ENCODE results near the gene ALDH7A1.

Gene ALDH7A1

DNA sequence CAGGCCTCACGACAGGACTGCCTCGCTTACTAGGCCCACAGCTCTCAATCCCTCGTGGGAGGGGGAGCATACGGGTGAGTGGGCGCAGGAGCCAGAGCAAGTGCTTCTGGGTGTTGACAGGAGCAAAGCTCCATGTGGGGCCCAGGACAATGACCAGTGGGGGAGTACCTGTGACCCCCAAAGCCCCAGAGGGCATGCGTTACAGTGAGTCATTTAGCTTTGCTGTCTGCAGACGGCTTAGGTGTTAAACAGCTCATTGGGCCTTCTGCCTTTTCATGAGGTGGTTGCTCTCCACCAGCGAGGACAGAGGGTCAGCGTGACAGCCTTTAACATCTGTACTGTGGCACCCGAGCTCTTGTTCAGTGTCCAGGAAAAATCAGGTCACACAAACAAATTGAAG, 93.6 kb downstream of the ALDH7A1 start:
- no peak for DNase-seq

DNA sequence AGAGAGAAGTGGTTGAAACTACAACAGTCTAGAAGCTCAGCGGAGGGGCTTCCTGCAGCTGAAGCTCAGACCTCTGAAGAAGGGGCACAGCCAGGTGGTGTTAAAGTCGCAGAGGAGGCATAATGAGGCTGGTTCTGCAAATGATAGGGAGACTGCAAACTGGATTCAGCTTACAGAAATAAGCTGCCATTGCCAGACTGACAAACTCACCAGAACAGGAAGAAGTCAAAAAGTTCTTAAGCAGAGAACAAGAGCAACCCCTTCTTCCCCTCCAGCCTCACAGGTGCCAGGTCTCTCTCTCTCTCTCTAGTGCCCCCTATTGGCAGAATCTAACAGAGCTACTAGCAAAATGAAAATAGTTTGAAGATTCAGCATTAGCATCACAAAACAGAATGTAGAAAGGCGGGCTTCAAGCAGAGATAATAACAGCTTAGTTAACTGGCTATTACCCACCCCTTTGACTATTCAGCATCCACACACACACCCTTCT, 95.1 kb downstream of the ALDH7A1 start:
- no peak for DNase-seq

DNA sequence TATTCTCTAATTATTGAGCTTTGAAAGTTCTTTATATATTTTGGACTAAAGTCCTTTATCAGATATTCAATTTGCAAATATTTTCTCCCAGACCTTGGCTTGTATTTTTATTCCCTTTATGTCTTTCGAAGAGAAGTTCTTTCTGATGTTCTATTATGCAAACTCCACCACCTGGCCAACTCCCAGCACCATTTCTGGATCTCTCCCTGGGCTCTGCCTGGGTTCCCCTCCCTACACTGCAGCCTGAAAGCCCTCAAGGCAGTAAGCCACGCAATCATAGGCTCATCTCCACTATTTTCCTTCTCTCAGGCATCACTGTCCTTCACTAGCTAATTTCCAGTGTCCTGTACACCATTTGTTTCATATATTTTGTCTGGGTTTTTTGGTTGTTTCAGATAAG, 95.7 kb downstream of the ALDH7A1 start:
- no peak for DNase-seq

DNA sequence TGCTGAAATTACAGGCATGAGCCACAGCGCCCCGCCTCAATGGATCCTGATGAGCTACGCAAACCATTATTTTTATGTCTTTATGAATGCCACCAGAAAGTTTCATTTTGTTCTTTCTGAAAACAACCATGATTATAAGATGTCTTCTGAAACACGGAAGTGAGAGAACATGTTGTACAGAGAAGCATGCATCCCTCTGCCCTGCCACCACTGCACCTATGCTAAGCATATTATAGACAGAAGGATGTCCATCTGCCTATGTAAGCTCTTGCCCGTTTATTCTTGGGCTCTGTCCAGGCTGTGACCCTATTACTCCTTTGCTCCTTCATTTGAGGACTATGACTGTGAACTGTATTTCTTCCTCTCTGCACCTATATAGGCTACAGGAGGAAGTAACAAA, 97.5 kb downstream of the ALDH7A1 start:
- DNase-seq, result no peak

DNA sequence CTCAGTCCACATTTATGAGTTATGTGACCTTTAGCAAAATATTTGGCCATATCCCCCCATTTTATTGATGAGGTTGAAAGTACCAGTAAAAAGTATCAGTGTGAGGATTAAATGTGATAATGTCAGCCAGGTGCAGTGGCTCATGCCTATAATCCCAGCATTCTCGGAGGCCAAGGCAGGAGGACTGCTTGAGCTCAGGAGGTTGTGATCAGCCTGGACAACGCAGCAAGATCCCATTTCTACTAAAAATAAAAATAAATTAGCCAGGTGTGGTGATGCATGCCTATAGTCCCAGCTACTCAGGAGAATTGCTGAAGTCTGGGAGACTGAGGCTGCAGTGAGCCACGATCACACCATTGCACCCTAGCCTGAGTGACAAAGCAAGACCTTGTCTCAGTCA, 100.6 kb downstream of the ALDH7A1 start:
- no peak for DNase-seq

DNA sequence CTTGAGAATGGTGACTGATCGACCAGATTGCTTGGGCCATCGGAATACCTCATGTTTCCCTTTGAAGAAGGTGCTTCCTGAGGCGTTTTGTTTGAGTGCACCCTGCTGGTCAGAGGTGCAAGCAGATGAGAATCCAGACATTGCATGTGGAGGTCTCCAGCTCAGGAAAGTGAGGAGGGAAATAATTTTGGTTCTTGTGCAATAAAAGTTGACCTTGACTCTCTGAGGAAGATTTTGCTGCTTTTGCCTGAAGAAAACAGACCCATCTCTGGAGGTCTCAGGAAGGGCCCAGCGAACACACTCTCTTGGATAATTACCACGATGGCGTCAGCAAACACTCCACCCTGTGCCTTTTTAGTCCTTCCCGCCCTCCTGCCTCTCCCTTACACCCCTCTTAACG, 102.1 kb downstream of the ALDH7A1 start:
- DNase-seq, result no peak

DNA sequence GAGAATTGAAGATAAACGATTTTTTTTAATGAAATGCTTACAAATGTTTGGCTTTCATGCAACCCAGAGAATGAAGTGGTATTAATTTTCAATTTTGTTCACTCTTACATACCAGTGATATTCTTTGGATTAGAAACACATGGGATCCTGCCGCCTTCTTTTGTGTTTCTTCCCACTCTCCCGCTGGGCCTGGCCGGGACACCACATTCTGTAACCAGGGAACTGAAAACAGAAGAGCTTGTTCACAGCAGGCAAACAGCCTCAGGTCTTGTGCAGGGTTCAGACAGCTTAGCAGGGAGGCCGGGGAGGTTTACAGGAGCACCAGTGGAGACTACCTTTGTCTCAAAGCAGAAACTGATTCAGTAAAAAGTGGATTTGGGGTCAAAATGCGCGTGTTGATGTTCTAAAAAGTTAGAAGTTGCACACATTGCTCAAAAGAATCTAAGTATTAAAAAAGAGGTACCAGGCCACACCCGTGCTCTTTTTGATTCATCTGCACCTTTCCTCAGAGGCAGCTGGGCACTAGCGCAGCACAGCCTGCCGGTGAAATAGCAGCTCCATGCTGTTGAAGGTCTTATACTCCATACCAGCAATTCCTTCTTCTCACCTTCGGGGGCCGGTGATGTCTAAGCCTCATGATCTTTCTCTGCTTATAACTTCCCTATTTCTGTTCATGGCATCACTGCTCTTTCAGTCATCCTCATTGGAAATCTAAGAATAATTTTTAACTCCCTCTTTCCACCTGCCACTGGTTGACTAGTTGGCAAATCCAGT, 104.7 kb downstream of the ALDH7A1 start:
- peak; percentile 60 for DNase-seq

DNA sequence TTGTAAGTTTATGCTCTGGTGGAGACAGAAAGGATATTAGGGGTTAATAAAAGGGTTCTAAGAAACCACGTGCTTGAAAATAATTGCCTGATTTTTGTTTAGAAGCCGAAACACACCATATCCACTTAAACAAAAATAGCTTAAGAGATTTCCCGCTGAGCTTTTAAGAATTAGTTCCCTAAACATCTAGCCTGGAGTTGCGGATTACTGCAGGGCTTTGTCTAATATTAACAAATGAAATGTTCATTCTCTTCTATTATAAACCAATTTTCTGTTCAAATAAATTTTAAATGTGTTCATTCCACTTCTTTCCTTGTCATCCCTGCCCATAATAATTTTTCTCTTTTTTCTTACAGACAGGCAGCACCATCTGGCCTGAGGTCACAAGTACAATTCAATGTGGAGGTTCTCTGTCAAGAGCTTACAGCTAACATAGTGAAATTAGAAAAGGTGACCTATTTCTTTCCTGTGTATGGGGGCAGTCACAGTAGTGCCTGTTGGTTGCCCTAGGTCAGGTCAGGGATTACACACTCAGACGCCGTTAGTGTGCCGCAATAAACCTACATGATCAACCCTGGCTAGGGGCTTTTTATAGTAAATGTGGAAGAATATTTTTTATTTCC, 106.5 kb downstream of the ALDH7A1 start:
- no peak for DNase-seq

DNA sequence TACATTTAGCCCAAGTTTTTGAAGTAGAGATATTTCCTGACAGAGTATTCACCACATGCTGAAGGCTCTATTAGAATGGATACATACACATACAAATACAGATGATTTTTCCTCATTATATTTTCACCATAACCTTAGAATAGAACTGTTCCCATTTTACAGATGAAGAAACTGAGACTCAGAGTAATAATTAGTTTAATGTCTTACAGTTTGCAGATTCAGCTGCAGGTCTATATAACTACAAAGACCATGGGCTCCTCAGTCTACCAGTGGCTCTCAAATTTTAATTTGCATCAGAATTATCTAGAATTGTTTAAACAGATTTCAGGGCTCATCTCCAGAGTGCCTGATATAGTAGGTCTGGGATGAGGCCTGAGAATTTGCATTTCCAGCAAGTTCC, 107.4 kb downstream of the ALDH7A1 start:
- no peak for DNase-seq

DNA sequence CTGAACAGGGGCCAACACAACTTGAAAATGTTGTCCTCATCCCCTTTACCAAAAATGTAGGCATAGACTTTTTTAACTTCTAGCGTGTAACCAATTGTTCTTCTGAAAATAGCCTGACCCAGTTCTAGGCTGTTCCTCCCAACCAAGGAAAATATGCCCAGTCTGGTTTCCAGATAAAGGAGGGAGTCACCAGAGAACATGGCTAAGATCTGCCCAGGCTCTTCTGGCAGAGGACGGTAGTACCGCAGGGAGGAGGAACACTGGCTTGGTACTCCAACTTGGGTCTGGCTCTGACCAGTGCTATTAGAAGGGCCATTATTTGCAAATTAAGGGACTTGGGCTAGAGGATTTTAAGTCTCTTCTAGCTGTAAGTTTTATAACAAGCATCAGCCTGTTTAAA, 108.7 kb downstream of the ALDH7A1 start:
- DNase-seq, result no peak

DNA sequence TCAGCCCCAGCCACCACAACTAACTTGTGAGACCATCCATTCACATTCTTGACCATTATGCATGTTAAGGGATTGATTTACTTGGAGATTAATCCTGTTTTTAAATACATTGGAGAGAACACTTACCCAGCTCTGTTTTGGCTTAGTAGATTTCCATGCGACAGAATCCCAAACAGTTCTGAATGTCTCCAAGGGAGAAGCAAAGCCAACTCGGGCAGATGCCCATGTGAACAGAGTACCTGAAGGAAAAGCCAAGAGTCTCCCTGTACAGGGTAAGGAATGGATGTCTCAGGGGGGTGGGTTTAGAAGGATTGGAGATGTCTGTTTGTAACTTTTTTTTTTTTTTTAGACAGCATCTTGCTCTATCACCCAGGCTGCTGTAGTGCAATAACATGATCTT, 110.8 kb downstream of the ALDH7A1 start:
- no peak for DNase-seq

DNA sequence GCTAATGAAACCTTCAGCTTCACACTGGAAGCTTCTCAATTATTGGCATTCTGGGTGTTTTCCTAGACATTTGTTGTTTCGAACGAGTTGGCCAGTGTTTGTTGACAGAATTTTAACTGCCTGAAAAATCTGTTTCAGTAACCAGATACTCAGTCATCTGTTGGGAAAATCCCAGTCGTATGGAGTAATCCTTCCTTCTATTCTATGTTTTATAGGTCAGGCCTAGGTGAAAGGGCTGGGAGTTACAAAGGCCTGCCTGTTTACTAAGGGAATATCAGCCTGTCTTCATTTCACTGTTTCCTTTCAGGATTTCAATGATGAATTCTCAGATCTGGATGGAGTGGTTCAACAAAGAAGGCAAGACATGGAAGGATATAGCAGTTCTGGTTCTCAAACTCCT, 111.9 kb downstream of the ALDH7A1 start:
- no peak for DNase-seq

DNA sequence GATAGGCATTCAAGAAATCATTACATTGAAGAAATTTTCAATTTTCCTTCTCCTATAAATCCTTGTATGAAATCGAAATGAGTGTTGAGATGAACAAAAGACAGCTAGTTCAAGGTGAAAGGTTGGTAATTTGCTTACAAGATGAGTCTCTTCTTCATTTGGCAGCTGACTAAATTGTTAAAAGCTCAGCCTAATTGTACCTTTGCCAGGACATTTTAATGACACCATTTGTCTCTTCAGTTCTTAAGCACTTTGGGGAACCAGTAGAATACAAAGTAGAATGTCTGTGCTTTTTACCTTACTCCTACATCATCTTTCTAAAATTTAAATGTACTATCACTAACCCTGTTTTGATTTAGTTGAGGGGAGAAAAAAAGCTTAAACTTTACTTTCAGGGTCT, 112.4 kb downstream of the ALDH7A1 start:
- no peak for DNase-seq

DNA sequence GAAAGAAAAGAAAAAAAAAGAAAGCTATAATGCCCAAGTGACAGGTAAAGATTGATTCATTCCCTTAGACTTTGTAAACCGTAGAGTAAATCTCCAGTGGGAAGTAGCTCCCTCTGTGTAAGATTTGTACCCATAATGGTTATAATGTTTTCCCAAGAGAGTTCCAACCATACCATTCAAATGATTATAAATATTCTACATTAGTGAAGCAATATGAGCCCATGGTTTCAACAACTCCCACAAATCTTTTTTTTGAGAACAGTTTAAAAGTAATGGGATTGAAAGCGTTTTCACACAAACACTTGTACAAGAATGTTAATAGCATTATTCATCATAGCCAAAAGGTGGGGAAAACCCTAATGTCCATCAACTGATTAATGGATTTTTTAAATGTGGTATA, 113.8 kb downstream of the ALDH7A1 start:
- no peak for DNase-seq

Data from right forelimb (tissue), 1 donor.